ENCODE data around the gene ZNF800.
A peak's percentile ranks its signal among the peaks of the same experiment; 100 is the strongest.

The ZNF800 gene

GRCh38 chr7:127390817-127391590 lies 1.5 kb downstream of the ZNF800 start:
- no peak for DNase-seq

GRCh38 chr7:127390186-127390816 lies 2.2 kb downstream of the ZNF800 start:
- DNase-seq: no peak

GRCh38 chr7:127389321-127389720 lies 3.2 kb downstream of the ZNF800 start:
- no peak for DNase-seq

GRCh38 chr7:127387974-127388373 lies 4.5 kb downstream of the ZNF800 start:
- no peak for DNase-seq

GRCh38 chr7:127383123-127383835 lies 9.2 kb downstream of the ZNF800 start:
- peak; percentile 63 for DNase-seq

- no peak for DNase-seq
These were observed 10.0 kb downstream of the ZNF800 start for GRCh38 chr7:127382301-127383085.

- no peak for DNase-seq
These were observed 12.0 kb downstream of the ZNF800 start for GRCh38 chr7:127380479-127380878.

- no peak for DNase-seq
These were observed 12.9 kb downstream of the ZNF800 start for GRCh38 chr7:127379642-127380041.

- no peak for DNase-seq
These were observed 14.0 kb downstream of the ZNF800 start for GRCh38 chr7:127378537-127378936.

GRCh38 chr7:127377425-127377824 lies 15.1 kb downstream of the ZNF800 start:
- no peak for DNase-seq

- peak; percentile 17 for DNase-seq
These were observed 16.9 kb downstream of the ZNF800 start for GRCh38 chr7:127375631-127376030.

- no peak for DNase-seq
These were observed 24.8 kb downstream of the ZNF800 start for GRCh38 chr7:127367679-127368078.

GRCh38 chr7:127366680-127367079 lies 25.8 kb downstream of the ZNF800 start:
- no peak for DNase-seq

- no peak for DNase-seq
These were observed 26.6 kb downstream of the ZNF800 start for GRCh38 chr7:127365957-127366315.

GRCh38 chr7:127365164-127365956 lies 27.1 kb downstream of the ZNF800 start:
- DNase-seq: no peak

- DNase-seq: no peak
These were observed 30.0 kb downstream of the ZNF800 start for GRCh38 chr7:127362364-127363027.

- DNase-seq: no peak
These were observed 30.8 kb downstream of the ZNF800 start for GRCh38 chr7:127361736-127362135.

- no peak for DNase-seq
These were observed 33.5 kb downstream of the ZNF800 start for GRCh38 chr7:127359011-127359410.

- no peak for DNase-seq
These were observed 38.6 kb downstream of the ZNF800 start for GRCh38 chr7:127353897-127354296.

- no peak for DNase-seq
These were observed 41.9 kb downstream of the ZNF800 start for GRCh38 chr7:127350586-127350985.

- DNase-seq: no peak
These were observed 42.6 kb downstream of the ZNF800 start for GRCh38 chr7:127349881-127350280.

GRCh38 chr7:127348247-127348631 lies 44.3 kb downstream of the ZNF800 start:
- no peak for DNase-seq

Data from HCEC 1CT (cell line).